IMR-90 (cell line): Measurements from ENCODE around the gene PCYOX1L. TPM values are rescaled to one million over a fixed set of nuclear protein-coding genes. Genes with fewer than 3 reads are reported as not detected.

Experiments
- ATAC-seq: fragments of 200-7000 bp; cut with Tn5 transposase; 2 replicates; pipeline ENCODE4 v1.9.1; 2020; ENCODE audit warnings: low read depth, mild to moderate bottlenecking, moderate library complexity
- BruUV-seq: library from RNA; stranded (reverse); fragments of 400-500 nt; replicated peaks from 2 replicates; lab custom pipeline; 2021; lab: Mats Ljungman, UMichigan
- CTCF ChIA-PET: fragments of 300-600 bp; formaldehyde crosslinking; extraction: SDS; loops from one replicate; lab custom pipeline; 2021; ENCODE audit warnings: antibody characterized with exemption; lab: Yijun Ruan, JAX
- POLR2A ChIA-PET: fragments of 300-600 bp; sonication (Branson Sonifier 250); formaldehyde crosslinking; loops from one replicate; lab custom pipeline; 2022; ENCODE audit warnings: antibody characterized with exemption; ENCODE audit not compliant: unreplicated experiment; lab: Charles Lee
- DNase-seq: peaks from one replicate; pipeline ENCODE4 v3.0.0; 2013
- H2AFZ ChIP-seq: replicated peaks from 2 replicates; pipeline ENCODE3; 2013; ENCODE audit warnings: low read length, mild to moderate bottlenecking; ENCODE audit not compliant: poor library complexity
- H2AK5ac ChIP-seq: 2 replicates; pipeline ENCODE4 v1.6.1; 2013; ENCODE audit warnings: low read depth, low read length, inconsistent platforms
- H2AK9ac ChIP-seq: replicated peaks from 2 replicates; pipeline ENCODE3; 2013; ENCODE audit warnings: mild to moderate bottlenecking, low read depth, low read length, moderate library complexity; ENCODE audit not compliant: poor library complexity
- H2BK120ac ChIP-seq: 2 replicates; pipeline ENCODE4 v1.6.1; 2013; ENCODE audit warnings: low read depth, low read length, inconsistent platforms
- H2BK15ac ChIP-seq: 3 replicates; pipeline ENCODE4 v1.6.1; 2013; ENCODE audit warnings: low read depth, low read length, inconsistent platforms
- H2BK20ac ChIP-seq: 2 replicates; pipeline ENCODE4 v1.6.1; 2013; ENCODE audit warnings: low read depth, mild to moderate bottlenecking, inconsistent platforms, low read length, moderate library complexity
- H2BK5ac ChIP-seq: 2 replicates; pipeline ENCODE4 v1.6.1; 2013; ENCODE audit warnings: mild to moderate bottlenecking, low read depth, low read length, inconsistent platforms; ENCODE audit not compliant: poor library complexity, severe bottlenecking
- H3K14ac ChIP-seq: replicated peaks from 2 replicates; pipeline ENCODE4 v1.6.1; 2013; ENCODE audit warnings: low read depth, low read length, inconsistent platforms
- H3K18ac ChIP-seq: 2 replicates; pipeline ENCODE4 v1.6.1; 2013; ENCODE audit warnings: low read depth, low read length, control low read depth
- H3K23ac ChIP-seq: 2 replicates; pipeline ENCODE4 v1.6.1; 2013; ENCODE audit warnings: low read depth, low read length, inconsistent platforms
- H3K27ac ChIP-seq: 2 replicates; pipeline ENCODE4 v1.5.1; 2013; ENCODE audit warnings: mild to moderate bottlenecking, control low read depth, low read length; ENCODE audit not compliant: insufficient read depth
- H3K27me3 ChIP-seq: 2 replicates; pipeline ENCODE4 v1.6.1; 2013; ENCODE audit warnings: low read length; ENCODE audit not compliant: control insufficient read depth, insufficient read depth
- H3K36me3 ChIP-seq: 2 replicates; pipeline ENCODE4 v1.6.1; 2013; ENCODE audit warnings: low read length, mixed read lengths; ENCODE audit not compliant: control insufficient read depth, insufficient read depth
- H3K4ac ChIP-seq: 2 replicates; pipeline ENCODE4 v1.6.1; 2013; ENCODE audit warnings: low read depth, low read length, inconsistent platforms
- H3K4me1 ChIP-seq: 2 replicates; pipeline ENCODE4 v1.6.1; 2013; ENCODE audit warnings: low read length, mixed read lengths; ENCODE audit not compliant: control insufficient read depth, insufficient read depth
- H3K4me2 ChIP-seq: 2 replicates; pipeline ENCODE4 v1.6.1; 2013; ENCODE audit warnings: low read depth, mild to moderate bottlenecking, control low read depth, low read length, moderate library complexity
- H3K4me3 ChIP-seq: 2 replicates; pipeline ENCODE4 v1.5.1; 2013; ENCODE audit warnings: low read depth, mild to moderate bottlenecking, control low read depth, low read length, moderate library complexity; ENCODE audit not compliant: insufficient read depth
- H3K56ac ChIP-seq: 2 replicates; pipeline ENCODE4 v1.6.1; 2013; ENCODE audit warnings: low read length, inconsistent platforms; ENCODE audit not compliant: insufficient read depth; ENCODE audit errors: extremely low read depth
- H3K79me1 ChIP-seq, 2 experiments: 2 replicates each; pipeline ENCODE4 v1.6.1; 2013; ENCODE audit warnings: low read length in 2 of 2, inconsistent platforms in 1 of 2, low read depth in 1 of 2
- H3K9ac ChIP-seq: 2 replicates; pipeline ENCODE4 v1.6.1; 2013; ENCODE audit warnings: low read depth, low read length, control low read depth
- H3K9me1 ChIP-seq: 2 replicates; pipeline ENCODE4 v1.6.1; 2013; ENCODE audit warnings: low read length, inconsistent platforms; ENCODE audit not compliant: insufficient read depth
- H3K9me3 ChIP-seq: 2 replicates; pipeline ENCODE4 v1.6.1; 2013; ENCODE audit warnings: low read length; ENCODE audit not compliant: control insufficient read depth, insufficient read depth
- H4K20me1 ChIP-seq: 2 replicates; pipeline ENCODE4 v1.6.1; 2013; ENCODE audit warnings: low read length, inconsistent platforms; ENCODE audit not compliant: insufficient read depth
- H4K5ac ChIP-seq: 2 replicates; pipeline ENCODE4 v1.6.1; 2013; ENCODE audit warnings: mild to moderate bottlenecking, low read depth, low read length, control low read depth
- H4K8ac ChIP-seq, 2 experiments: 2 replicates each; pipeline ENCODE4 v1.6.1; 2013; ENCODE audit warnings: low read depth in 2 of 2, low read length in 2 of 2, control low read depth in 1 of 2, inconsistent platforms in 1 of 2
- H4K91ac ChIP-seq: 2 replicates; pipeline ENCODE4 v1.6.1; 2013; ENCODE audit warnings: low read depth, low read length, inconsistent platforms; ENCODE audit not compliant: insufficient read depth
- BHLHE40 ChIP-seq: fragments of 150-350 bp; IDR thresholded peaks from 2 replicates; pipeline ENCODE4 v1.6.1; 2016; ENCODE audit warnings: mild to moderate bottlenecking, low read depth, low read length
- CEBPB ChIP-seq: IDR thresholded peaks from 2 replicates; pipeline ENCODE4 v1.6.1; 2012; ENCODE audit warnings: low read depth, low read length, improper control_type of control experiment
- CHD1 ChIP-seq: IDR thresholded peaks from 2 replicates; pipeline ENCODE4 v1.6.1; 2012; ENCODE audit warnings: low read depth, low read length, improper control_type of control experiment
- CTCF ChIP-seq: conservative IDR thresholded peaks from 2 replicates; pipeline ENCODE4 v1.5.1; 2012; ENCODE audit warnings: mild to moderate bottlenecking, low read depth, low read length, improper control_type of control experiment
- ELK1 ChIP-seq: fragments of 150-350 bp; IDR thresholded peaks from 2 replicates; pipeline ENCODE4 v1.6.1; 2016; ENCODE audit warnings: low read depth, mild to moderate bottlenecking, low read length, moderate library complexity, borderline replicate concordance
- FOS ChIP-seq: fragments of 150-350 bp; IDR thresholded peaks from 2 replicates; pipeline ENCODE4 v1.6.1; 2016; ENCODE audit warnings: low read depth, low read length
- MAFK ChIP-seq: IDR thresholded peaks from 2 replicates; pipeline ENCODE4 v1.6.1; 2012; ENCODE audit warnings: low read depth, low read length, improper control_type of control experiment
- MAZ ChIP-seq: IDR thresholded peaks from 2 replicates; pipeline ENCODE4 v1.6.1; 2012; ENCODE audit warnings: low read depth, mild to moderate bottlenecking, low read length, improper control_type of control experiment, moderate library complexity, borderline replicate concordance
- MXI1 ChIP-seq: IDR thresholded peaks from 2 replicates; pipeline ENCODE4 v1.6.1; 2012; ENCODE audit warnings: low read depth, mild to moderate bottlenecking, low read length, moderate library complexity, borderline replicate concordance
- NFE2L2 ChIP-seq: fragments of 150-350 bp; IDR thresholded peaks from 2 replicates; pipeline ENCODE4 v1.6.1; 2016; ENCODE audit warnings: low read depth, mild to moderate bottlenecking, low read length
- RAD21 ChIP-seq: IDR thresholded peaks from 2 replicates; pipeline ENCODE4 v1.6.1; 2012; ENCODE audit warnings: low read length, improper control_type of control experiment
- RCOR1 ChIP-seq: IDR thresholded peaks from 2 replicates; pipeline ENCODE4 v1.6.1; 2012; ENCODE audit warnings: mild to moderate bottlenecking, low read length, improper control_type of control experiment; ENCODE audit not compliant: insufficient replicate concordance
- SMC3 ChIP-seq: fragments of 150-350 bp; IDR thresholded peaks from 2 replicates; pipeline ENCODE4 v1.6.1; 2016; ENCODE audit warnings: low read depth, mild to moderate bottlenecking, antibody characterized with exemption, low read length, moderate library complexity
- USF2 ChIP-seq: fragments of 150-350 bp; IDR thresholded peaks from 2 replicates; pipeline ENCODE4 v1.6.1; 2017; ENCODE audit warnings: mild to moderate bottlenecking, antibody characterized with exemption, low read length, low read depth
- WGBS, 2 experiments: methylation state at CpG; one replicate each; pipeline versions ENCODE4 v1.1.5 to v1.1.7; 2013; ENCODE audit warnings: missing lambda C conversion rate in 2 of 2; ENCODE audit not compliant: insufficient read length in 1 of 2; ENCODE audit errors: extremely low coverage in 2 of 2; 5-methylcytosine and 5-hydroxymethylcytosine counted together
- dilution Hi-C: fragments of 300-500 bp; cut with HindIII; formaldehyde crosslinking; loops from one replicate; pipeline ENCODE4 v1.14.3; 2018; ENCODE audit warnings: low sequenced_read_pairs; ENCODE audit not compliant: unreplicated experiment
- in situ Hi-C: fragments of 300-500 bp; cut with MboI; formaldehyde crosslinking; loops from 3 replicates; pipeline ENCODE4 v1.14.3; 2019; ENCODE audit warnings: low sequenced_read_pairs, inconsistent platforms, mixed read lengths
- intact Hi-C: fragments of 100-400 bp; cut with micrococcal nuclease; formaldehyde crosslinking; loops from 2 replicates; pipeline ENCODE4 v1.10.0; 2022
- polyA plus RNA-seq, 3 experiments: library from polyadenylated mRNA; depleted of rRNA; stranded (reverse); fragments of >200 nt; gene quantifications; 2 replicates each; pipeline ENCODE4 v1.2.3, GENCODE V29; 2012; ENCODE audit warnings: low replicate concordance in 1 of 3
- total RNA-seq: library from RNA; depleted of rRNA; stranded (reverse); fragments of >200 nt; gene quantifications from 2 replicates; pipeline ENCODE4 v1.2.3, GENCODE V29; 2012

PCYOX1L gene
- total and polyA plus RNA-seq, 2 of the 4 experiments (the other 2 are of a cell fraction), result 7.0 to 14.3 TPM

- no peak for ATAC-seq
- ChIA-PET CTCF (interaction anchor here (1.3 to 1.6 kb wide), 2 partner anchors 22 to 43 kb away, joined by 3 read pairs; no protein-coding TSS in a partner anchor), POLR2A (no interaction called here)
- H3K4ac ChIP-seq, result peak overlapping the region; percentile 43; the same call in 1 of the 2 replicates
- no peak overlapping the region for H2AFZ ChIP-seq
- 100% methylated on average over 2 of the region's 2 CpGs; no CpG with 5 or more reads in 1 of the 2 experiments for WGBS, 2 experiments
- no peaks in the 10 kb centered on the region for H3K27me3 ChIP-seq
- no peak overlapping the region for H3K9ac ChIP-seq
- H3K4me3 ChIP-seq, result no peak overlapping the region
- H3K4me1 ChIP-seq, result peaks cover 11% of the 10 kb centered on the region
- H3K79me1 ChIP-seq, result no peaks in the 10 kb centered on the region
- no peaks in the 10 kb centered on the region for H3K9me3 ChIP-seq
- H3K36me3 ChIP-seq, result no peaks in the 10 kb centered on the region
- H3K18ac ChIP-seq, result peak overlapping the region; percentile 25
- H2BK5ac ChIP-seq, result peak overlapping the region; percentile 67
- no peak overlapping the region for H3K4me2 ChIP-seq
- no peak for DNase-seq
- H3K23ac ChIP-seq, result 0 out of 2 replicates have a peak overlapping the region, but pooled peaks have one; percentile 1
- peak overlapping the region; percentile 44; the same call in 1 of the 2 replicates for H3K27ac ChIP-seq
- H4K8ac ChIP-seq, result peak overlapping the region; percentile 10 to 84; a peak in 3 of 4 replicates
- no peak overlapping the region for H2BK15ac ChIP-seq
- H2AK5ac ChIP-seq, result no peak overlapping the region
- in situ Hi-C loops (no loop called here), intact Hi-C loops (no loop called here), dilution Hi-C loops (no loop called here)
- H4K20me1 ChIP-seq, result no peaks in the 10 kb centered on the region
- BruUV-seq, result no TSS peak
- H3K14ac ChIP-seq, result peak overlapping the region; percentile 51
- H2BK20ac ChIP-seq, result peak overlapping the region; percentile 76
- H4K91ac ChIP-seq, result peak overlapping the region; percentile 64
- no peak overlapping the region for H3K56ac ChIP-seq
- no peak for TF ChIP-seq CEBPB
- no peak for TF ChIP-seq FOS
- TF ChIP-seq SMC3, result no peak
- no peak for TF ChIP-seq MAZ
- no peak for TF ChIP-seq RCOR1
- TF ChIP-seq MAFK, result no peak
- no peak for TF ChIP-seq BHLHE40
- no peak for TF ChIP-seq NFE2L2
- TF ChIP-seq MXI1, result no peak
- no peak for TF ChIP-seq ELK1
- TF ChIP-seq CTCF, result no peak
- TF ChIP-seq USF2, result no peak
- TF ChIP-seq CHD1, result no peak
- no peak for TF ChIP-seq RAD21
- peak overlapping the region; percentile 91 for H4K5ac ChIP-seq
- H2BK120ac ChIP-seq, result peak overlapping the region; percentile 70; the same call in 1 of the 2 replicates
- peaks cover 13% of the 10 kb centered on the region for H3K9me1 ChIP-seq
- H2AK9ac ChIP-seq, result no peak overlapping the region
These were observed 33.2 kb upstream of the PCYOX1L start for GRCh38 chr5:149324641-149325040.
